Liver (tissue), 3 donors: Measurements from ENCODE around the gene TCEA2.

ENCODE experiments used
- CTCF ChIP-seq: fragments of 150-350 bp; IDR thresholded peaks from 2 replicates; pipeline ENCODE4 v1.5.1; 2017; ENCODE audit warnings: improper control_type of control experiment, low read depth, low read length; ENCODE audit not compliant: missing input control
- GABPA ChIP-seq, 2 donors: IDR thresholded peaks in 1 of 2; conservative IDR thresholded peaks in 1 of 2; 2 replicates each; pipeline ENCODE4 v1.6.1; 2016; ENCODE audit warnings: antibody characterized with exemption in 2 of 2, mild to moderate bottlenecking in 1 of 2, moderate library complexity in 1 of 2
- HNF4A ChIP-seq, 2 donors: conservative IDR thresholded peaks; 2 replicates each; pipeline ENCODE4 v1.6.1; 2016; ENCODE audit warnings: antibody characterized with exemption in 2 of 2, mild to moderate bottlenecking in 2 of 2
- RAD21 ChIP-seq, 2 donors: IDR thresholded peaks; 2 replicates each; pipeline ENCODE4 v1.6.1; 2016; ENCODE audit warnings: antibody characterized with exemption in 2 of 2, mild to moderate bottlenecking in 2 of 2
- donor health status: healthy.
- donor health status: healthy.

DNA sequence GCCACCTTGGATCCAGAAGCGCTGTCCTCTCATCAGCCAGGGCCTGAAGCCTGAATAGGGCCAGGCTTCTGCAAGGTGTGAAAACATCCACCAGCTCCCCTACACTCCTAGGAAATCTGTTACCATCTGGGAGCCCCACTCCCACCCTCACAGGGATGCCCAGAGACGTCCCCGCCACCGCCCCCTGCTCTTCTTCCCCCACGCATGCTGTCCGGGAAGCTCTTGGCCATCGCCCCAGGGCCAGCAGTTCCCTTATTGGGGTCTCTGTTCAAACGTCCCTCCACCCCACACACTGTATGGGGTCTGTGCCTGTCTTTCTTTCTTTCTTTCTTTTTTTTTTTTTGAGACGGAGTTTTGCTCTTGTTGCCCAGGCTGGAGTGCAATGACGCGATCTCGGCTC is 12.6 kb downstream of the TCEA2 start:
- TF ChIP-seq GABPA (IDR thresholded peaks at IDR 0.05 in 1 of 2, conservative IDR thresholded peaks at IDR 0.05 in 1 of 2): no peak
- TF ChIP-seq RAD21 (IDR thresholded peaks at IDR 0.05): no peak
- no peak for TF ChIP-seq CTCF
- no peak for TF ChIP-seq HNF4A (conservative IDR thresholded peaks at IDR 0.05)
